GM18498 (cell line): ENCODE results near the gene UBXN11.

Experiments
- ATAC-seq: cut with Tn5 transposase; IDR thresholded peaks from one replicate; pipeline ENCODE4 v1.9.1; 2021; ENCODE audit warnings: mild to moderate bottlenecking, moderate library complexity; ENCODE audit not compliant: unreplicated experiment

Gene UBXN11

GRCh38 chr1:26306290-26307229, at the start of gene UBXN11:
Gene UBXN11, minus strand, starts transcription at chr1:26306636. Its CDS starts 3,753 bp downstream, at chr1:26302883.
- ATAC-seq, result peak; percentile 99

GRCh38 chr1:26356106-26356505, 49.7 kb upstream of the UBXN11 start:
- ATAC-seq, result no peak

GRCh38 chr1:26354972-26355371, 48.5 kb upstream of the UBXN11 start:
- ATAC-seq, result no peak

- ATAC-seq, result no peak
Observed at GRCh38 chr1:26353976-26354820, 47.8 kb upstream of the UBXN11 start, which contains the start of gene CRYBG2. Gene CRYBG2, minus strand, starts transcription at chr1:26354130. Its CDS starts 7,473 bp downstream, at chr1:26346657.

- ATAC-seq, result no peak
Observed at GRCh38 chr1:26353210-26353859, 46.9 kb upstream of the UBXN11 start.

- ATAC-seq, result no peak
Observed at GRCh38 chr1:26352338-26352679, 45.9 kb upstream of the UBXN11 start.

- ATAC-seq, result no peak
Observed at GRCh38 chr1:26351590-26352337, 45.3 kb upstream of the UBXN11 start.

- ATAC-seq, result no peak
Observed at GRCh38 chr1:26350701-26351589, 44.5 kb upstream of the UBXN11 start.

GRCh38 chr1:26350343-26350700, 43.9 kb upstream of the UBXN11 start:
- ATAC-seq, result no peak

GRCh38 chr1:26349877-26350244, 43.4 kb upstream of the UBXN11 start:
- no peak for ATAC-seq

- no peak for ATAC-seq
Observed at GRCh38 chr1:26349188-26349876, 42.9 kb upstream of the UBXN11 start.

GRCh38 chr1:26346274-26347033, 40.0 kb upstream of the UBXN11 start:
- no peak for ATAC-seq

GRCh38 chr1:26345718-26346117, 39.3 kb upstream of the UBXN11 start:
- ATAC-seq, result no peak

GRCh38 chr1:26344147-26344920, 37.9 kb upstream of the UBXN11 start:
- no peak for ATAC-seq

GRCh38 chr1:26340047-26340481, 33.6 kb upstream of the UBXN11 start:
- ATAC-seq, result no peak

- ATAC-seq, result no peak
Observed at GRCh38 chr1:26338670-26339069, 32.2 kb upstream of the UBXN11 start.

- ATAC-seq, result no peak
Observed at GRCh38 chr1:26337625-26338024, 31.2 kb upstream of the UBXN11 start.

GRCh38 chr1:26337206-26337535, 30.7 kb upstream of the UBXN11 start:
- no peak for ATAC-seq
